IMR-90 (cell line): ENCODE results near the gene NOXRED1. TPM values are rescaled to one million over a fixed set of nuclear protein-coding genes. Genes with fewer than 3 reads are reported as not detected.

ENCODE experiments used
- ATAC-seq: fragments of 200-7000 bp; cut with Tn5 transposase; 2 replicates; pipeline ENCODE4 v1.9.1; 2020; ENCODE audit warnings: low read depth, mild to moderate bottlenecking, moderate library complexity
- BruUV-seq: library from RNA; stranded (reverse); fragments of 400-500 nt; replicated peaks from 2 replicates; lab custom pipeline; 2021; lab: Mats Ljungman, UMichigan
- CTCF ChIA-PET: fragments of 300-600 bp; formaldehyde crosslinking; extraction: SDS; loops from one replicate; lab custom pipeline; 2021; ENCODE audit warnings: antibody characterized with exemption; lab: Yijun Ruan, JAX
- POLR2A ChIA-PET: fragments of 300-600 bp; sonication (Branson Sonifier 250); formaldehyde crosslinking; loops from one replicate; lab custom pipeline; 2022; ENCODE audit warnings: antibody characterized with exemption; ENCODE audit not compliant: unreplicated experiment; lab: Charles Lee
- DNase-seq: peaks from one replicate; pipeline ENCODE4 v3.0.0; 2013
- H2AFZ ChIP-seq: replicated peaks from 2 replicates; pipeline ENCODE3; 2013; ENCODE audit warnings: low read length, mild to moderate bottlenecking; ENCODE audit not compliant: poor library complexity
- H2AK5ac ChIP-seq: 2 replicates; pipeline ENCODE4 v1.6.1; 2013; ENCODE audit warnings: low read depth, low read length, inconsistent platforms
- H2AK9ac ChIP-seq: replicated peaks from 2 replicates; pipeline ENCODE3; 2013; ENCODE audit warnings: mild to moderate bottlenecking, low read depth, low read length, moderate library complexity; ENCODE audit not compliant: poor library complexity
- H2BK120ac ChIP-seq: 2 replicates; pipeline ENCODE4 v1.6.1; 2013; ENCODE audit warnings: low read depth, low read length, inconsistent platforms
- H2BK15ac ChIP-seq: 3 replicates; pipeline ENCODE4 v1.6.1; 2013; ENCODE audit warnings: low read depth, low read length, inconsistent platforms
- H2BK20ac ChIP-seq: 2 replicates; pipeline ENCODE4 v1.6.1; 2013; ENCODE audit warnings: low read depth, mild to moderate bottlenecking, inconsistent platforms, low read length, moderate library complexity
- H2BK5ac ChIP-seq: 2 replicates; pipeline ENCODE4 v1.6.1; 2013; ENCODE audit warnings: mild to moderate bottlenecking, low read depth, low read length, inconsistent platforms; ENCODE audit not compliant: poor library complexity, severe bottlenecking
- H3K14ac ChIP-seq: replicated peaks from 2 replicates; pipeline ENCODE4 v1.6.1; 2013; ENCODE audit warnings: low read depth, low read length, inconsistent platforms
- H3K18ac ChIP-seq: 2 replicates; pipeline ENCODE4 v1.6.1; 2013; ENCODE audit warnings: low read depth, low read length, control low read depth
- H3K23ac ChIP-seq: 2 replicates; pipeline ENCODE4 v1.6.1; 2013; ENCODE audit warnings: low read depth, low read length, inconsistent platforms
- H3K27ac ChIP-seq: 2 replicates; pipeline ENCODE4 v1.5.1; 2013; ENCODE audit warnings: mild to moderate bottlenecking, control low read depth, low read length; ENCODE audit not compliant: insufficient read depth
- H3K27me3 ChIP-seq: 2 replicates; pipeline ENCODE4 v1.6.1; 2013; ENCODE audit warnings: low read length; ENCODE audit not compliant: control insufficient read depth, insufficient read depth
- H3K36me3 ChIP-seq: 2 replicates; pipeline ENCODE4 v1.6.1; 2013; ENCODE audit warnings: low read length, mixed read lengths; ENCODE audit not compliant: control insufficient read depth, insufficient read depth
- H3K4ac ChIP-seq: 2 replicates; pipeline ENCODE4 v1.6.1; 2013; ENCODE audit warnings: low read depth, low read length, inconsistent platforms
- H3K4me1 ChIP-seq: 2 replicates; pipeline ENCODE4 v1.6.1; 2013; ENCODE audit warnings: low read length, mixed read lengths; ENCODE audit not compliant: control insufficient read depth, insufficient read depth
- H3K4me2 ChIP-seq: 2 replicates; pipeline ENCODE4 v1.6.1; 2013; ENCODE audit warnings: low read depth, mild to moderate bottlenecking, control low read depth, low read length, moderate library complexity
- H3K4me3 ChIP-seq: 2 replicates; pipeline ENCODE4 v1.5.1; 2013; ENCODE audit warnings: low read depth, mild to moderate bottlenecking, control low read depth, low read length, moderate library complexity; ENCODE audit not compliant: insufficient read depth
- H3K56ac ChIP-seq: 2 replicates; pipeline ENCODE4 v1.6.1; 2013; ENCODE audit warnings: low read length, inconsistent platforms; ENCODE audit not compliant: insufficient read depth; ENCODE audit errors: extremely low read depth
- H3K79me1 ChIP-seq, 2 experiments: 2 replicates each; pipeline ENCODE4 v1.6.1; 2013; ENCODE audit warnings: low read length in 2 of 2, inconsistent platforms in 1 of 2, low read depth in 1 of 2
- H3K9ac ChIP-seq: 2 replicates; pipeline ENCODE4 v1.6.1; 2013; ENCODE audit warnings: low read depth, low read length, control low read depth
- H3K9me1 ChIP-seq: 2 replicates; pipeline ENCODE4 v1.6.1; 2013; ENCODE audit warnings: low read length, inconsistent platforms; ENCODE audit not compliant: insufficient read depth
- H3K9me3 ChIP-seq: 2 replicates; pipeline ENCODE4 v1.6.1; 2013; ENCODE audit warnings: low read length; ENCODE audit not compliant: control insufficient read depth, insufficient read depth
- H4K20me1 ChIP-seq: 2 replicates; pipeline ENCODE4 v1.6.1; 2013; ENCODE audit warnings: low read length, inconsistent platforms; ENCODE audit not compliant: insufficient read depth
- H4K5ac ChIP-seq: 2 replicates; pipeline ENCODE4 v1.6.1; 2013; ENCODE audit warnings: mild to moderate bottlenecking, low read depth, low read length, control low read depth
- H4K8ac ChIP-seq, 2 experiments: 2 replicates each; pipeline ENCODE4 v1.6.1; 2013; ENCODE audit warnings: low read depth in 2 of 2, low read length in 2 of 2, control low read depth in 1 of 2, inconsistent platforms in 1 of 2
- H4K91ac ChIP-seq: 2 replicates; pipeline ENCODE4 v1.6.1; 2013; ENCODE audit warnings: low read depth, low read length, inconsistent platforms; ENCODE audit not compliant: insufficient read depth
- BHLHE40 ChIP-seq: fragments of 150-350 bp; IDR thresholded peaks from 2 replicates; pipeline ENCODE4 v1.6.1; 2016; ENCODE audit warnings: mild to moderate bottlenecking, low read depth, low read length
- CEBPB ChIP-seq: IDR thresholded peaks from 2 replicates; pipeline ENCODE4 v1.6.1; 2012; ENCODE audit warnings: low read depth, low read length, improper control_type of control experiment
- CHD1 ChIP-seq: IDR thresholded peaks from 2 replicates; pipeline ENCODE4 v1.6.1; 2012; ENCODE audit warnings: low read depth, low read length, improper control_type of control experiment
- CTCF ChIP-seq: conservative IDR thresholded peaks from 2 replicates; pipeline ENCODE4 v1.5.1; 2012; ENCODE audit warnings: mild to moderate bottlenecking, low read depth, low read length, improper control_type of control experiment
- ELK1 ChIP-seq: fragments of 150-350 bp; IDR thresholded peaks from 2 replicates; pipeline ENCODE4 v1.6.1; 2016; ENCODE audit warnings: low read depth, mild to moderate bottlenecking, low read length, moderate library complexity, borderline replicate concordance
- FOS ChIP-seq: fragments of 150-350 bp; IDR thresholded peaks from 2 replicates; pipeline ENCODE4 v1.6.1; 2016; ENCODE audit warnings: low read depth, low read length
- MAFK ChIP-seq: IDR thresholded peaks from 2 replicates; pipeline ENCODE4 v1.6.1; 2012; ENCODE audit warnings: low read depth, low read length, improper control_type of control experiment
- MXI1 ChIP-seq: IDR thresholded peaks from 2 replicates; pipeline ENCODE4 v1.6.1; 2012; ENCODE audit warnings: low read depth, mild to moderate bottlenecking, low read length, moderate library complexity, borderline replicate concordance
- NFE2L2 ChIP-seq: fragments of 150-350 bp; IDR thresholded peaks from 2 replicates; pipeline ENCODE4 v1.6.1; 2016; ENCODE audit warnings: low read depth, mild to moderate bottlenecking, low read length
- RAD21 ChIP-seq: IDR thresholded peaks from 2 replicates; pipeline ENCODE4 v1.6.1; 2012; ENCODE audit warnings: low read length, improper control_type of control experiment
- RCOR1 ChIP-seq: IDR thresholded peaks from 2 replicates; pipeline ENCODE4 v1.6.1; 2012; ENCODE audit warnings: mild to moderate bottlenecking, low read length, improper control_type of control experiment; ENCODE audit not compliant: insufficient replicate concordance
- RFX5 ChIP-seq: IDR thresholded peaks from 2 replicates; pipeline ENCODE4 v1.8.0; 2012; ENCODE audit warnings: low read depth, mild to moderate bottlenecking, low read length, moderate library complexity
- SMC3 ChIP-seq: fragments of 150-350 bp; IDR thresholded peaks from 2 replicates; pipeline ENCODE4 v1.6.1; 2016; ENCODE audit warnings: low read depth, mild to moderate bottlenecking, antibody characterized with exemption, low read length, moderate library complexity
- USF2 ChIP-seq: fragments of 150-350 bp; IDR thresholded peaks from 2 replicates; pipeline ENCODE4 v1.6.1; 2017; ENCODE audit warnings: mild to moderate bottlenecking, antibody characterized with exemption, low read length, low read depth
- WGBS, 2 experiments: methylation state at CpG; one replicate each; pipeline versions ENCODE4 v1.1.5 to v1.1.7; 2013; ENCODE audit warnings: missing lambda C conversion rate in 2 of 2; ENCODE audit not compliant: insufficient read length in 1 of 2; ENCODE audit errors: extremely low coverage in 2 of 2; 5-methylcytosine and 5-hydroxymethylcytosine counted together
- dilution Hi-C: fragments of 300-500 bp; cut with HindIII; formaldehyde crosslinking; loops from one replicate; pipeline ENCODE4 v1.14.3; 2018; ENCODE audit warnings: low sequenced_read_pairs; ENCODE audit not compliant: unreplicated experiment
- in situ Hi-C: fragments of 300-500 bp; cut with MboI; formaldehyde crosslinking; loops from 3 replicates; pipeline ENCODE4 v1.14.3; 2019; ENCODE audit warnings: low sequenced_read_pairs, inconsistent platforms, mixed read lengths
- intact Hi-C: fragments of 100-400 bp; cut with micrococcal nuclease; formaldehyde crosslinking; loops from 2 replicates; pipeline ENCODE4 v1.10.0; 2022
- polyA plus RNA-seq, 3 experiments: library from polyadenylated mRNA; depleted of rRNA; stranded (reverse); fragments of >200 nt; gene quantifications; 2 replicates each; pipeline ENCODE4 v1.2.3, GENCODE V29; 2012; ENCODE audit warnings: low replicate concordance in 1 of 3
- total RNA-seq: library from RNA; depleted of rRNA; stranded (reverse); fragments of >200 nt; gene quantifications from 2 replicates; pipeline ENCODE4 v1.2.3, GENCODE V29; 2012

Gene NOXRED1
- total and polyA plus RNA-seq, 2 of the 4 experiments (the other 2 are of a cell fraction) = under 0.01 to 0.14 TPM

GRCh38 chr14:77375973-77376770 lies 47.2 kb downstream of the NOXRED1 start:
- Histone ChIP-seq H4K91ac (no peak overlapping the region), H3K9me3 (no peaks in the 10 kb centered on the region), H3K4me3 (peak overlapping the region; percentile 86), H2AK5ac (no peak overlapping the region), H3K27me3 (peaks cover 7% of the 10 kb centered on the region), H4K20me1 (peaks cover 6% of the 10 kb centered on the region; the same call in 1 of the 2 replicates), H3K56ac (no peak overlapping the region), H2BK20ac (no peak overlapping the region), H2BK5ac (no peak overlapping the region), H4K5ac (no peak overlapping the region), H3K23ac (peak overlapping the region; percentile 75), H2AFZ (peak overlapping the region; percentile 96), H3K4me2 (peak overlapping the region; percentile 77), H3K4ac (peak overlapping the region; percentile 18; the same call in 1 of the 2 replicates), H2BK120ac (no peak overlapping the region), H3K18ac (no peak overlapping the region), H4K8ac (peak overlapping the region in 1 of 2 experiments; percentile 38; a peak in 2 of 4 replicates), H3K9me1 (peaks cover 3% of the 10 kb centered on the region), H3K36me3 (no peaks in the 10 kb centered on the region), H3K79me1 (peaks cover 7 to 13% of the 10 kb centered on the region in 2 experiments; a peak in 3 of 4 replicates), H2BK15ac (no peak overlapping the region), H3K9ac (peak overlapping the region; percentile 66), H3K4me1 (no peaks in the 10 kb centered on the region), H3K27ac (peak overlapping the region; percentile 23), H3K14ac (peak overlapping the region; percentile 75), H2AK9ac (peak overlapping the region; percentile 74)
- ChIA-PET CTCF (interaction anchor here (0.6 kb wide), 1 partner anchor 76 kb away, joined by 3 read pairs; no protein-coding TSS in a partner anchor), POLR2A (no interaction called here)
- in situ Hi-C loops = no loop called here
- peak; percentile 9; the same call in 1 of the 2 replicates for ATAC-seq
- dilution Hi-C loops = no loop called here
- BruUV-seq = no TSS peak
- DNase-seq = no peak
- intact Hi-C loops = loop anchor here (2.0 kb wide), 1 partner anchor 55 kb away; the partner anchor contains the start of genes GSTZ1 and POMT2
- WGBS, 2 experiments = 0% methylated on average over 2 of the region's 24 CpGs; no CpG with 5 or more reads in 1 of the 2 experiments
- no peak for TF ChIP-seq RCOR1
- TF ChIP-seq MAFK = no peak
- TF ChIP-seq ELK1 = no peak
- TF ChIP-seq CTCF = no peak
- no peak for TF ChIP-seq USF2
- no peak for TF ChIP-seq MXI1
- TF ChIP-seq SMC3 = no peak
- TF ChIP-seq CEBPB = no peak
- no peak for TF ChIP-seq RAD21
- TF ChIP-seq FOS = no peak
- TF ChIP-seq RFX5 = no peak
- TF ChIP-seq NFE2L2 = no peak
- TF ChIP-seq CHD1 = no peak
- TF ChIP-seq BHLHE40 = no peak
